Mesenteric fat pad (tissue), 1 donor: Measurements from ENCODE around the gene CD40LG. TPM values are rescaled to one million over a fixed set of nuclear protein-coding genes. Genes with fewer than 3 reads are reported as not detected.

Experiments
- DNase-seq: peaks from one replicate; pipeline ENCODE4 v3.0.0-alpha.2; 2020; ENCODE audit warnings: low spot score
- total RNA-seq: library from RNA; stranded (reverse); fragmentation: NEBNext Ultra II Directional; extraction: Animal tissue kit (Norgen Biotek cat#: 25700); gene quantifications from one replicate; pipeline ENCODE4 v1.2.1, GENCODE V29; 2021
- donor health status: DM: yes; HTN: yes; CAD: no.

CD40LG gene
- total RNA-seq, 1 donor from 2014 or later, result not detected

DNA sequence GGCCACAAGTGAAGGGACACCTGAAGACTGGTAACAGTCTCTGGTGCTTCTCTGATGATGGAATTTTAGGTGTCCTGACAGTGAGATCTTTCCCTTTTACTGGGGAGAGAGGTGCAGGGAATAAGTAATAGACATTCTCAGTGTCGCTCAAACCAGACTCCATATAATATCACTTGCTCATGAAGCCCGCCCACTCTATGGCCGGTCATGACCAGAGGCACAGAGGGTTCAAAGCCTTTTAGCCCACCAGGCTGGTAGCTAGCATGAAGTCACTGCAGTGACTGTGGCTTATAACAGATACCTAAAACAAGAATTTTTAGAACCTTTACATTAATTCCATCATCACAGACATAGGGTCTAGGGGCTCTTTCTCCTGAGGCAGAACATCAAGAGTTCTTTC, 2.9 kb downstream of the CD40LG start:
- DNase-seq, result no peak

DNA sequence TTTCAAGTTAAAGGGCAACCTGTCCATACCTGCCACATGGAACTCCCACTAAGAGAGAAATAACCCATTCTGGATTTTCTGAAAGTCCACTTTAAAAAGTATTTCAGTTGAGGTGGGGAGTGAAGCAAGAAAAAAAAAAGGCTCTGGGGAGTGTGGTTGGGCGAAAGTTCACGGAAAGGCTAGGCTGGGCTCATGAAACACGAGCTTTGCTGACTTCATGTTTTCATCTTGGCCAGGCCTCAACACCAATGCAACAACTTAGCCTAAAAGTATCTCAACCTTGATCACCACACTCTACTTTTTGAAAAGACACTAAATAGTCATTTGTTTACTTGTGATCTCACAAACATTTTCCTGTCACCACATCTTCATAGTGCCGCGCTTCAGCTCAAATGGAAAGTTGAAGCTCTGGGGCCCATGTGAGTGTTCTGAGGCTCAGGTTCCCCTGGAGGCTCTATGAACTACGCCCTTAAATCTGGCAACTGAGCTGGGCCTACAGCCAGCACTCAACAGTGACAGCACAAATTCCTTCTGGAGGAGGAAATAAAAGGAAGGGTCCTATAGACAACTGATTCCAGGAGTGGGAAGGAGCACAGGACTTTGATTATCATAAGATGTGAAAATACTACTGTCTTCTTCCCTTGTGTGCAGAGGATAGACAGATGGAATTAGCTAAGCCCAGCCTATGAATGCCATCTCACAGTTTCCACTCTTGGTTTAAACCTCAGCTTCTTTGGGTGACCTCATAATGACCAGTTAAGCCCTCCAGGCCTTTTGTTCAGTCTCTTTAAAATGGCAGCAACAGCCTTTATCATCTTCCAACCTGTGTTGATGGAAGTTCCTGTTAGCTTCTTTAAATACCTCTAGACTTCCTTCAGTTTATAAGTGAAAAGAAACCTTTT, 5.1 kb downstream of the CD40LG start:
- no peak for DNase-seq

DNA sequence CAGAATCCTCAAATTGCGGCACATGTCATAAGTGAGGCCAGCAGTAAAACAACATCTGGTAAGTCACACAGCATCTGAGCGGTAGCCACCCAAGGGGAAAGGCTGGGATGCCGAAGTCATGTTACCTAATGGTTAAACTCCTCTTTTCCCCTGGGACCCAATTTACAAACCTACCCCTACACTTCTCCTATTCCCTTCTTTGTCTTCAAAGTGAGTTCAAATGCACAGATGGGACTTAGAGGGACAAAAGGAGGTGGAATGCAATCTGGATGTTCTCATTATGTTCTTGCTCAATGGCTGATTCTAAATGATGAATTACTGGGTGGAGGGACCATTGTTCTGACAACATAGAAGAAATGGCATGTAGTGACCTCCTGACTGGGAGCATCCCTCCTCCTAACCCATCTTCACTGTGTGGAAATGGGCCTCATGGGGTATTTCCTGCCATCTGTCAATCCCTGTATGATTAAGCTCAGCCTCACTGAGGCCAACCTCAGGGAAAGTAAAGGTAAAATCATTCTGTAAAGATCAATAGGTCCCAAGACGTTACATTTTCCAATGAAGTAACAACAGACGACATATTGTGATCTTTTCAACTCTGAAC, 8.5 kb downstream of the CD40LG start:
- no peak for DNase-seq

DNA sequence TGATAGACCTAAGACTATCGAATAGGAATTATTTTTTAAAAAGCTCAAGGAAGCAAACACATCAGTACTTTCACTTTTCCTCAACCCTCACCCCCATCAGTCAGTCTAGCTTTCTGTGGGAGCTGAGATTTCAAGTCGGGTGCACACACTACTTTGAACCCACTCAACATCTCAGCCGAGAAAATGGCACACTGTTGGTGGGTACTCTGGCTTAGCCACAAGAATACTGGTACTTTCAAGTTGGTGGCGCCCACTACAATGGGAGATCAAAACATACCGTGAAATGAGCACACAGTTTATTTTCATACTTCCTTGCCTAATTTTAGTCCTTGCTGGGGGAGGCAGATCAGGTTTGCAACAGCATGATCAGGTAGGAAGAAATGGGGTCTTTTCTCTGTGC, 10.2 kb downstream of the CD40LG start:
- no peak for DNase-seq

DNA sequence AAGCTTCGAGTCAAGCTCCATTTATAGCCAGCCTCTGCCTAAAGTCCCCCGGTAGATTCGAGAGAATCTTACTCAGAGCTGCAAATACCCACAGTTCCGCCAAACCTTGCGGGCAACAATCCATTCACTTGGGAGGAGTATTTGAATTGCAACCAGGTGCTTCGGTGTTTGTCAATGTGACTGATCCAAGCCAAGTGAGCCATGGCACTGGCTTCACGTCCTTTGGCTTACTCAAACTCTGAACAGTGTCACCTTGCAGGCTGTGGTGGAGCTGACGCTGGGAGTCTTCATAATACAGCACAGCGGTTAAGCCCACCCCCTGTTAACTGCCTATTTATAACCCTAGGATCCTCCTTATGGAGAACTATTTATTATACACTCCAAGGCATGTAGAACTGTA, 11.2 kb downstream of the CD40LG start:
- no peak for DNase-seq

DNA sequence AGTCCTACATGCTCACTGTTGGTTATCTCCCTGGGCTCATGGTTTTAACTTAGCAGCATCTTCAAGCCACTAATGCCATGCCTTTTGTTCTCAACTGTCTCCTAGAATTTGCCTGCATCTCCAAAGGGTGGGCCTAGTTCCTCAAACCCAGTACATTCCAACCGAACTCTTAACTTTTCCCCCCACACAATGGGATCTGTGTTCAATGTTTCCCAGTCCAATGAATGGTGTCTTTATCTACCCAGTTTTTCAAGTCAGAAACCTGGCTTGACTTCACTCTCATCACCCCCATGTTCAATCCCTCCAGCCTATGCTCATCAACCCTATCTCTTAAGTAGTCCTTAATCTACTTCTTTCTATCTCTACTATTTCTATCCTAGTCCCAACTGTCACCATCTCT, 12.9 kb downstream of the CD40LG start:
- no peak for DNase-seq

DNA sequence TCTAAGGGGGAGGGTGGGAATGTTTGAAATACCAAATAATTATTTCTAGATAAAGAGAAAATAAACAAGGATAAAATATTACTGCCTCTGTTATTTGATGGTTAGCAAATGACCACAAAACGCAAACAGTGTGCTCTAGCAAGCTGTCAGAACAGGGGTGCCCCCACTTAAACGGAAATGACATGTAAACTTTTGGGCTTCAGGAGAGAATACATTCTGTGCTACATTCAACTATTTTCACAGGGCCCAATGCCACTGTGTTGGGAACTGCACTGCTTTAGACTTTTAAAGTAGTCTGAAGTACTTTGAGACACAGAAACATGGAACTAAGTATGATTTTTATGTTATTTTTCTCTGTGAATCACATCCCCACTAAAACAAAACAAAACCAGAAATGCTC, 14.1 kb downstream of the CD40LG start:
- no peak for DNase-seq

DNA sequence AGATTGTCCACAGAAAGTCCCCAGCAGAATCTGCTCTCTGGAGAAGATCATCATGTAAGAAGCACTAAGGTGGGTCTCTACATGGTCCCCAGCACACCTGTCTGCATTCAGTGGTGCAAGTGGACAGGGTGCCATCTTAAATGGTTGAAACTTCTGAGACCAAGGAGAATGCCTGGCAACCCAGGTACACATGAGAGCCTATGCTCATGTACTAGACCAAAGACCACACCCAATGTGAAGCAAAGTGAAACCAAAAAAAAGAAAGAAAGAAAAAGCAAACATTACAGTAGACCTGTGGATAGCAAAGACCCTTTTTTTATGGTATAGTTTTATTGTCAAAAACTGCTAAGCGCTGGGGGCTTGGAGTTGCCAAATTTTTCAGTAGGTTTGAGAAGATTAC, 15.0 kb downstream of the CD40LG start:
- DNase-seq, result no peak

DNA sequence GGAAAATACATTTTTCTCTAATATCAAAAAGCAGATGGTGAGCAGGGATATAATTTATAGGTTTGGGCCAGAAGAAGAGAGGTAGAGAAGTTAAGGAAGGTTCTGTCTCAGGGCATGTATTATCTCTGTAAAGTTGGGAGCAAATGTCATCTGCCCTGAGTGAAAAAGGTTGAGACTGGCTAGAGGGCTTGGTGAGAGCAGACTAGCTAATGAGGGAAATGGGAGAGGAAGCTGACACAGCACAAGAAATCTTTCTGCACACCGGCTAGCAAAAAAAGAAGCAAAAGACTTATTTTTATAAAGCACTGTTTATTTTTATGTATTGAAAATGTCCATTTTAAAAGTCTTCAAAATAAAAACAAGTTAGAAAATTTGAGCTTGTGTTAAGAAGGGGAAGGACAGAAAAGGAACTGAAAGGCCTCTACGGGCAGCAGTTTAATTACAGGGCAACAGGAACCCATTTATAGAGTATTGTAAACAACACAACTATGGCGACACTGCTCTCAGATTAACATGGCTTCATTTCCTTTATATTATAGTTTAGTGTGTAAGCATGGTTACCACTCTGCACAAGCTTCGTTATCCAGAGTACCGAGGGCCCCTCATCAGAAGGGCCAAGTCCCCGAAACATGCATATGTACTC, 17.4 kb downstream of the CD40LG start:
- no peak for DNase-seq

DNA sequence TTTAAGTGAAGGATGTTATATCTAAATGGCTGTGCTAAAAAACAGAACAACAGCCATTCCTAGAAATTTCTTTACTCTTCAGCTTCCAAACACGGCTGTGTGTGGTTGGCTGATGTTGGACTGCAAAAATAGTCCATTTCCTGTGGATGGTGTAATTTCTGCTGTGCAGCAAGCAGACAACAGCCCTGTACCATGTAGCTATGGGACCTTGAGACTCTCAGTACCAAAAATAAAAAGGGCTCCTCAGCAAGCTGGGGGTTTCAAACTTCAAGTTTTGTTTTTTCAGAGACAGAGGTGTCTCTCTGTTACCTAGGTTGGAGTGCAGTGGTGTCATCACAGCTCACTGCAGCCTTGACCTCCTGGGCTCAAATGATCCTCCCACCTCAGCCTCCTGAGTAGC, 18.1 kb downstream of the CD40LG start:
- no peak for DNase-seq

DNA sequence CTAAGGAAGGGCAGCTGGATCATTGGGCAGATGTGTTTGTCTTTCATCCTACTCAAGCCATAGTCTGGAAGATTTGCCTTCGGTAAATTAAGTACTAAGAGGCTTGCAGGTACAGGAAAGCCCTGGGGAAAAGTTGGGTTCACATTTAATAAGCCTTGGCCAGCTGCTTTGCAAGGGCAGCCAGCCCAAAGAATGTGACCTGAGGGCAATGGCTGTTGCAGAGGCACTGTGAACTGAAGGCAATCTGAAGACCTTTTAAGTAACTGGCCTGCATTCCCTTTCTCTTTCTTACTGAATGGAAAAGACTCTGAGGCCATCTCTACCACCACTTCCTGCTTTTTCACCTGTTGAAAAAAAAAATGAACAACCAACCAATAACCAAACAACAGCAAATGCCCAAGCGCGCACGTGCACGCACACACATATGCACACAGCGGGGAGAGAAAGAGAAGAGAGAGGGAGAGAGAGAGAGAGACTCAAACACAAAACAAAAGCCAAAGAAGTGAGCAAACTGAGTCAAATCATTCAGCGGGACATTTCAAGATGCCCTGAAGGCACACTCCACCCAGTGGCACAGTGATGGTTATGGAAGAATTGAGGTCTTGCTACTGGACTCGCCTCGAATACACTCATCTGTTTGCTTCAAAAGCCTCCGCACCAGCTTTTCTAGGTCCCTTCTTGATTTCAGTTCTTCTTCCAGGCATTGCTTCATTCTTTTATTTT, 19.6 kb downstream of the CD40LG start:
- DNase-seq, result no peak

DNA sequence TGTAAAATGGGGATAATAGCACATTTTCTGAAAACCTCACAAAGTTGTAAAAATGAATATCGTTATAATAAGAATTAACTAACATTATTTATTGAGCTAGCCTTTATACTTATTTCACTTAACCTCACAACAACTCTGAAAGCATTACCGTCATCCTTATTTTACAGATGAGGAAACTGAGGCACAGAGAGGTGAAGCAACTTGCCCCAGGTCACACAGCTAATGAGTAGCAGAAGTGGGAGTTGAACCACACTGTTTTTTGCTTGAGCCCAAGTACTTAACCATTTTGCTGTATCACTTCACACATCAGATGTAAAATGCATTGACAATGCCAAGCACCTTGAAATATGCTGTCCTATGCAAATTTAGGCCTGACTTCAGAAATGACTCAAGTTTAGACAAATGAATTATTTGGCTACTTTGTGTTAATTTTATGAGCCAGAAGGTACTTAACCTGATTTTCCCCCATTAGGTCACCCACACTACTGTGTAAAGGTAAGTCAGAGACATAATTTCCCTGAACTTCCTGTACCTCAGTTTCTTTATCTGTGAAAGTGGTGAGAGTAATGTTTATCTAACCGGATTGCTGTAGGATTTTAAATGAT, 23.1 kb downstream of the CD40LG start:
- no peak for DNase-seq

DNA sequence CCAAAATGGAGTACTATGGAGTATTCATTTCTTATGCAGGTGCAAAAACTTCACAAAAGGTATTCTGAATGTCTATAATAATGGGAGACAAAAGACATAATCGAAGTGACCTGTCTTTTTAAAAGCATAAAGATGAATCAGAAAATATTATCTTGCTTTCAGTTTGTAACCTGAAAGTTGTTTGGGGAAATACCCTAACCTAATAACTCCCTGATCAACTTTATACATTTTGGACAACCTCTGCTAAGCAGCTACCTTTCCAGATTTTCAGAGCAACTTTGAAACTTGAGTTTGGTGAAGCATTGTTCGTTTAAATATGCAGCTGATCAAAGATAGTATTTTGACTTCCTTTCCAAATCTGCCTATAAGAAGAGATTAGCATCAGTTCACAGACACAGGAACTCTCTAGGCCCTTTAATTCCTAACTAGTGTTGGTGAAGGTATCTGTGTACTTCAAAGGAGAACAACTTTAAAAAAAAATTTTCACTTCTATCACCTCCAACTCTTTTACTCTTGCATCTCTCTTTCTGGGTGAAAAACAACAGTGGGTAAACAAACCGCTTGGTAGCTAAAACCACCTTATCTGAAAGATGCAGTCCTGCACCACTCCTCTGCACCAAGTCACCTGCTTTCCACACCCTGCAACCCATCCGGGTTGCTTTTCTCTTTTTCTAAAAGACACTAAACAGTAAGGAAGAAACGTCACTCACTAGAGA, 26.5 kb downstream of the CD40LG start:
- DNase-seq, result no peak

DNA sequence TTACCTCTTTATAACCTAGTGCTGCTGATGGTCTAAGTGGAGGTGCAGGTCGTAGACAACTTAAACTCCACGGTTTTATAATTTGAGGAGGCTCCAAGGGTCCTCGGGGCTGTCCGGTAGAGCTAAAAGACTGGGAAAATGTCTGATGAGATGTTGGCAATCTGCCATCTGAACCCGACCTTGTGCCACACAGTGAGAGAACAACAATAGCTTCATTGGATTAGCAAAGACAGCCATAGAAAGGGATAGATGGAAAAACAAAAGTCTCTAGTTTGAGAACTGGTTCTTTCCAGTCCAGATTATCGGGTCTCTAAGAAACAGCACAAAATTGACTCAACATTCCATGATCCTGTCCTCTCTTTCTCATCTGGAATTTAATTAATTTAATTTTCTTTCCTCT, 31.6 kb downstream of the CD40LG start:
- DNase-seq, result no peak

DNA sequence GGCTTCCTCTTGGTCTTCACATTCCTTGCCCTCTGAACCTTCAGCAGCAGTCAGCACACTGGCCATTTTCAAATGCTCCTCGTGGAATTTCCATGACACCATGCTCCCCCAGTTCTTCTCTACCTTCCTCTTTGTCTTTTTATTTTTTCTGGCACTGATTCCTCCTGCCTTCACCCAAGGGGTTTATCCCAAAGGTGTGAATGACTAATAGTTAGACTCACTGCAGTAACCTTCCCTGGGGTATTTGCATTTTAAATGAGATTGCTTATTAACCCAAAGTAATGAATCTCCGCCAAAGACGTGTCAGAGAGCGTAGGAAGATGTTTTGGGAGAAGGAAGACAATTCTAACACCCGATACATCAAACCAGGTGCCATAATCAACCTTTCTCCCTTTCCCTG, 36.2 kb downstream of the CD40LG start:
- no peak for DNase-seq

DNA sequence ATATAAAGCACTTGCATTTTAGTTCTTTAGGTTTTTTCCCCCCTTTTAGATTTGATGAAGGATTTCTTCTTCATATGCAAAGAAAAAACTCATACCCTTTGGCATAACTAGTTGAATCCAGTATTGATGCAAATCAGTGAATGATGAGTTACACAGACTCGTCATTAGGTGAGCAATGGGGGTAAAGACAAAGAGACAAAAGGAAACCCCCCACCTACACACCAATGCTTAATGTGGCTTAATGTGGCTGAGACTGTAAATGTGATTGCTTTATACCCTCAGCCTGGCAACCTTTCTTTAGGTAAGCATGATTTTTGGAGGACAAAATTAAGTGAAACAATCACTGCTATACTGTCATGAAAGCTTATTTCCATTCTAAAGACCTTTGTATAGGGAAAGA, 39.5 kb downstream of the CD40LG start:
- DNase-seq, result no peak

DNA sequence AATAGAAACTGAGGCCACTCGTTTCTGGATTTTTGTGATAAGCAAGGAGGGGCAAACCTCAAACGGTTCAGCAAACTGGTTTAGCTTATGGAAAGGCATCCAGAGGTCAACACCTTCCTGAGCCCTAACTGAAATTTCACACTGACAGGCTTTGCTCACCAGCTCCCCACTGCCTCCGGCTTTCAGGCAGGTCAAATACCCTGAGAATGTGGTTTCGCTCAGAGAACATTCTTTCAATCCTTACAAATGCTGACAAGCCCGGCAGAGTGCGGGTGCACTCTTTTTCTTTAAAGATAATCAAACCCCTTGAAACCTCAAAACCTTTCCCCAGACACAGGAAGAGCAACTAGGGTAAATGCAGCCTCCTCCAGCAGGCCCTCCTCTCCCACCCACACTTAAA, 41.5 kb downstream of the CD40LG start:
- DNase-seq, result no peak

DNA sequence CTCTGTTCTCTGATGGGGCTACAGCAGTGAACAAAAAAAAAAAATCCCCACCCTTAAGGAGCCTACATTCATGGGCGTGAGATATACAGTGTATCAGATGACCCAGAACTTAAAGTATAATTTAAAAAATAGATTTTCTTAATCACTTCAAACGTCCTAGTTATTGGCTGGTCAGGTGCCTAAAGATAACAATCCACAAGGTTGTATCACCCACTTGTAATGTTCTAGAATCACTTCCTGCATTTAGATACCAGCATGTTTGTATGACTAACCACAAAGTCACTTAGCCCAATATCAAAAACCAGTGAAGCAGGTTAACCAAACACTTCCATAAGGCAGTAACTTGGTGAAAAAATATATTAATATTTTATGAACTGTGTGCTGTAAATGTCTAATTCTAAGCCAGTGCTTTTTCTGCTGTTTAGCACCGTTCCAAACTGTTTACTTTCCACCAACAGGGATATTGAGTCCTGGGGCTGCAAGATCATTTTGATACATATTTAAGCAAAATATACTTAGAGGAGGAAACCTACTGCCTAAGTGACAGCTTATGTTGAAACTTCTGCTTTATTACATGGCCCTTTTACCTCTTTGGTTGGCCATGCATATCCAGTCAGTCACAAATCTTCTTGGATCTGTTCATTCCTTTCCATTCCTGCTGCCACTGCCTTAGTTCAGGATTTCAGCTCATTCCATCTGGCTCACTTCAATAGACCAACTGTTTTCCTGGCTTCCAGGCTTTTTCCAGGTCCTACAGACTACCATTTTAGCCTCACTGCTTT, 43.3 kb downstream of the CD40LG start:
- DNase-seq, result no peak

DNA sequence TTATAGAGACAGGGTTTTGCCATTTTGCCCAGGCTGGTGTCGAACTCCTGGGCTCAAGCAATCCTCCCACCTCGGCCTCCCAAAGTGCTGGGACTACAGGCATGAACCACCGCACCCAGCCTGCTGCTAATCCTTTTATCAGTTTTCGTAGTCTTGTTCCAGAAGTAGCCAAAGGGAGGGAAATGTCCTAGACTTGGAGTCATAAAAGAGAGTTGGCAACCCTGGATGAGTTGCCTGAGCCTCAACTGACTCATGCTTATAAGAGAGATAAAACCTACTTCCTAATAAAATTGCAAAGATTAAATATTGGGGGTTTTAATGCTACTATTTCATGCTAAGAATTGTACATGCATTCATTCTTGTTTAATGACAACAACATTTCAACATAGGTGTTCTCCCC, 44.3 kb downstream of the CD40LG start:
- DNase-seq, result no peak
